IMR-90 (cell line): ENCODE results near the gene LRRC4C. TPM values are rescaled to one million over a fixed set of nuclear protein-coding genes. Genes with fewer than 3 reads are reported as not detected.

Experiments
- ATAC-seq: fragments of 200-7000 bp; cut with Tn5 transposase; 2 replicates; pipeline ENCODE4 v1.9.1; 2020; ENCODE audit warnings: low read depth, mild to moderate bottlenecking, moderate library complexity
- BruUV-seq: library from RNA; stranded (reverse); fragments of 400-500 nt; replicated peaks from 2 replicates; lab custom pipeline; 2021; lab: Mats Ljungman, UMichigan
- CTCF ChIA-PET: fragments of 300-600 bp; formaldehyde crosslinking; extraction: SDS; loops from one replicate; lab custom pipeline; 2021; ENCODE audit warnings: antibody characterized with exemption; lab: Yijun Ruan, JAX
- POLR2A ChIA-PET: fragments of 300-600 bp; sonication (Branson Sonifier 250); formaldehyde crosslinking; loops from one replicate; lab custom pipeline; 2022; ENCODE audit warnings: antibody characterized with exemption; ENCODE audit not compliant: unreplicated experiment; lab: Charles Lee
- DNase-seq: peaks from one replicate; pipeline ENCODE4 v3.0.0; 2013
- H2AFZ ChIP-seq: replicated peaks from 2 replicates; pipeline ENCODE3; 2013; ENCODE audit warnings: low read length, mild to moderate bottlenecking; ENCODE audit not compliant: poor library complexity
- H2AK5ac ChIP-seq: 2 replicates; pipeline ENCODE4 v1.6.1; 2013; ENCODE audit warnings: low read depth, low read length, inconsistent platforms
- H2AK9ac ChIP-seq: replicated peaks from 2 replicates; pipeline ENCODE3; 2013; ENCODE audit warnings: mild to moderate bottlenecking, low read depth, low read length, moderate library complexity; ENCODE audit not compliant: poor library complexity
- H2BK120ac ChIP-seq: 2 replicates; pipeline ENCODE4 v1.6.1; 2013; ENCODE audit warnings: low read depth, low read length, inconsistent platforms
- H2BK15ac ChIP-seq: 3 replicates; pipeline ENCODE4 v1.6.1; 2013; ENCODE audit warnings: low read depth, low read length, inconsistent platforms
- H2BK20ac ChIP-seq: 2 replicates; pipeline ENCODE4 v1.6.1; 2013; ENCODE audit warnings: low read depth, mild to moderate bottlenecking, inconsistent platforms, low read length, moderate library complexity
- H2BK5ac ChIP-seq: 2 replicates; pipeline ENCODE4 v1.6.1; 2013; ENCODE audit warnings: mild to moderate bottlenecking, low read depth, low read length, inconsistent platforms; ENCODE audit not compliant: poor library complexity, severe bottlenecking
- H3K14ac ChIP-seq: replicated peaks from 2 replicates; pipeline ENCODE4 v1.6.1; 2013; ENCODE audit warnings: low read depth, low read length, inconsistent platforms
- H3K18ac ChIP-seq: 2 replicates; pipeline ENCODE4 v1.6.1; 2013; ENCODE audit warnings: low read depth, low read length, control low read depth
- H3K23ac ChIP-seq: 2 replicates; pipeline ENCODE4 v1.6.1; 2013; ENCODE audit warnings: low read depth, low read length, inconsistent platforms
- H3K27ac ChIP-seq: 2 replicates; pipeline ENCODE4 v1.5.1; 2013; ENCODE audit warnings: mild to moderate bottlenecking, control low read depth, low read length; ENCODE audit not compliant: insufficient read depth
- H3K27me3 ChIP-seq: 2 replicates; pipeline ENCODE4 v1.6.1; 2013; ENCODE audit warnings: low read length; ENCODE audit not compliant: control insufficient read depth, insufficient read depth
- H3K36me3 ChIP-seq: 2 replicates; pipeline ENCODE4 v1.6.1; 2013; ENCODE audit warnings: low read length, mixed read lengths; ENCODE audit not compliant: control insufficient read depth, insufficient read depth
- H3K4ac ChIP-seq: 2 replicates; pipeline ENCODE4 v1.6.1; 2013; ENCODE audit warnings: low read depth, low read length, inconsistent platforms
- H3K4me1 ChIP-seq: 2 replicates; pipeline ENCODE4 v1.6.1; 2013; ENCODE audit warnings: low read length, mixed read lengths; ENCODE audit not compliant: control insufficient read depth, insufficient read depth
- H3K4me2 ChIP-seq: 2 replicates; pipeline ENCODE4 v1.6.1; 2013; ENCODE audit warnings: low read depth, mild to moderate bottlenecking, control low read depth, low read length, moderate library complexity
- H3K4me3 ChIP-seq: 2 replicates; pipeline ENCODE4 v1.5.1; 2013; ENCODE audit warnings: low read depth, mild to moderate bottlenecking, control low read depth, low read length, moderate library complexity; ENCODE audit not compliant: insufficient read depth
- H3K56ac ChIP-seq: 2 replicates; pipeline ENCODE4 v1.6.1; 2013; ENCODE audit warnings: low read length, inconsistent platforms; ENCODE audit not compliant: insufficient read depth; ENCODE audit errors: extremely low read depth
- H3K79me1 ChIP-seq, 2 experiments: 2 replicates each; pipeline ENCODE4 v1.6.1; 2013; ENCODE audit warnings: low read length in 2 of 2, inconsistent platforms in 1 of 2, low read depth in 1 of 2
- H3K9ac ChIP-seq: 2 replicates; pipeline ENCODE4 v1.6.1; 2013; ENCODE audit warnings: low read depth, low read length, control low read depth
- H3K9me1 ChIP-seq: 2 replicates; pipeline ENCODE4 v1.6.1; 2013; ENCODE audit warnings: low read length, inconsistent platforms; ENCODE audit not compliant: insufficient read depth
- H3K9me3 ChIP-seq: 2 replicates; pipeline ENCODE4 v1.6.1; 2013; ENCODE audit warnings: low read length; ENCODE audit not compliant: control insufficient read depth, insufficient read depth
- H4K20me1 ChIP-seq: 2 replicates; pipeline ENCODE4 v1.6.1; 2013; ENCODE audit warnings: low read length, inconsistent platforms; ENCODE audit not compliant: insufficient read depth
- H4K5ac ChIP-seq: 2 replicates; pipeline ENCODE4 v1.6.1; 2013; ENCODE audit warnings: mild to moderate bottlenecking, low read depth, low read length, control low read depth
- H4K8ac ChIP-seq, 2 experiments: 2 replicates each; pipeline ENCODE4 v1.6.1; 2013; ENCODE audit warnings: low read depth in 2 of 2, low read length in 2 of 2, control low read depth in 1 of 2, inconsistent platforms in 1 of 2
- H4K91ac ChIP-seq: 2 replicates; pipeline ENCODE4 v1.6.1; 2013; ENCODE audit warnings: low read depth, low read length, inconsistent platforms; ENCODE audit not compliant: insufficient read depth
- BHLHE40 ChIP-seq: fragments of 150-350 bp; IDR thresholded peaks from 2 replicates; pipeline ENCODE4 v1.6.1; 2016; ENCODE audit warnings: mild to moderate bottlenecking, low read depth, low read length
- CEBPB ChIP-seq: IDR thresholded peaks from 2 replicates; pipeline ENCODE4 v1.6.1; 2012; ENCODE audit warnings: low read depth, low read length, improper control_type of control experiment
- CHD1 ChIP-seq: IDR thresholded peaks from 2 replicates; pipeline ENCODE4 v1.6.1; 2012; ENCODE audit warnings: low read depth, low read length, improper control_type of control experiment
- MAZ ChIP-seq: IDR thresholded peaks from 2 replicates; pipeline ENCODE4 v1.6.1; 2012; ENCODE audit warnings: low read depth, mild to moderate bottlenecking, low read length, improper control_type of control experiment, moderate library complexity, borderline replicate concordance
- NFE2L2 ChIP-seq: fragments of 150-350 bp; IDR thresholded peaks from 2 replicates; pipeline ENCODE4 v1.6.1; 2016; ENCODE audit warnings: low read depth, mild to moderate bottlenecking, low read length
- POLR2A ChIP-seq: IDR thresholded peaks from 2 replicates; pipeline ENCODE4 v1.6.1; 2012; ENCODE audit warnings: mild to moderate bottlenecking, low read depth, low read length
- RAD21 ChIP-seq: IDR thresholded peaks from 2 replicates; pipeline ENCODE4 v1.6.1; 2012; ENCODE audit warnings: low read length, improper control_type of control experiment
- WGBS, 2 experiments: methylation state at CpG; one replicate each; pipeline versions ENCODE4 v1.1.5 to v1.1.7; 2013; ENCODE audit warnings: missing lambda C conversion rate in 2 of 2; ENCODE audit not compliant: insufficient read length in 1 of 2; ENCODE audit errors: extremely low coverage in 2 of 2; 5-methylcytosine and 5-hydroxymethylcytosine counted together
- dilution Hi-C: fragments of 300-500 bp; cut with HindIII; formaldehyde crosslinking; loops from one replicate; pipeline ENCODE4 v1.14.3; 2018; ENCODE audit warnings: low sequenced_read_pairs; ENCODE audit not compliant: unreplicated experiment
- in situ Hi-C: fragments of 300-500 bp; cut with MboI; formaldehyde crosslinking; loops from 3 replicates; pipeline ENCODE4 v1.14.3; 2019; ENCODE audit warnings: low sequenced_read_pairs, inconsistent platforms, mixed read lengths
- intact Hi-C: fragments of 100-400 bp; cut with micrococcal nuclease; formaldehyde crosslinking; loops from 2 replicates; pipeline ENCODE4 v1.10.0; 2022
- polyA plus RNA-seq, 3 experiments: library from polyadenylated mRNA; depleted of rRNA; stranded (reverse); fragments of >200 nt; gene quantifications; 2 replicates each; pipeline ENCODE4 v1.2.3, GENCODE V29; 2012; ENCODE audit warnings: low replicate concordance in 1 of 3
- total RNA-seq: library from RNA; depleted of rRNA; stranded (reverse); fragments of >200 nt; gene quantifications from 2 replicates; pipeline ENCODE4 v1.2.3, GENCODE V29; 2012
- TF ChIP-seq, protein P1 (sequence below): fragments of 150-350 bp; IDR thresholded peaks from 2 replicates; pipeline ENCODE4 v1.6.1; 2017; ENCODE audit warnings: mild to moderate bottlenecking, antibody characterized with exemption, low read length, low read depth
- TF ChIP-seq, protein P2 (sequence below): conservative IDR thresholded peaks from 2 replicates; pipeline ENCODE4 v1.5.1; 2012; ENCODE audit warnings: mild to moderate bottlenecking, low read depth, low read length, improper control_type of control experiment

Gene LRRC4C
- total and polyA plus RNA-seq, 2 of the 4 experiments (the other 2 are of a cell fraction) = under 0.01 to 0.03 TPM

DNA sequence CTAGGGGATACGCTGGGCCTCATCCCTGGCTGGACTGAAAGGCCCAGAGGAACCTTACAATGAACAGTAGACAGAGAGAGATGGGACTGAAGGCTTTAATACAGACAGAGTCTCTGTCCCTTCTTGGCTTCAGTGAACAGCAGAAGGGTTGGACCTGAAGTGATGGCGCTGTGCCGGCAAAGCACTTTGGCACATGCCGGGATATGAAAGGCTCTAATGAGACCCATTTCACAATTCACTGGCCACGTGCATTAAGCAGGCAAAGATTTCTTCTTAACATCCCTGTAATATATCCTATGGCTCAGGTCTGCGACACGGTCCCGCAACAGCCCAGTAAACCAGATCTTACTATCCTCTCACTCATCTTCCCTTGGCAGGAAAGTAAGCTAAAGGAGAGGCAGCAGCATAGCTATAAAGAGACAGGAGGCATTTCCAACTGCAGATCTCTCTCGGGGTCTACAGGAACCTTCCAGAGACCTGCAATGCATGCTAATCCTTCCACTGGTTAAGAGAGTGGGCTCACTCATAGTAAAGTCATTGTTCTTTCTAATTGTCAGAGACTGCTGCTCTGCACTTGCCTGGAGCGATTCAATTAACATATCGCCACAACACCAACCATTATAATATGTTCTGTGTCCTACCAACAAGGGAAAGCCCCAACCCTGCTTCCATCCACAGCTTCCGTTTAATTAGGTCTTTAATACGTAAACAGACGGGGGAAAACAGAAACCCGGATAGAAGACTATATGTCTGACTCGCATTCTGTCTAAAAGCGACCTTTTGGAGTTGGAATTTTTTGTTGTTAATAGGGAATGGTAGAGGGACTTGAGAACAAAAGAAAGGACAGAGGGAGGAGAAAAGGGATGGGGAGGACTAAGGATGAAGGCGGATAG is 1179.0 kb downstream of the LRRC4C start:
- no peak overlapping the region for H3K23ac ChIP-seq
- H3K56ac ChIP-seq = no peak overlapping the region
- POLR2A ChIA-PET = no interaction called here
- H3K27ac ChIP-seq = no peak overlapping the region
- no peaks in the 10 kb centered on the region for H4K20me1 ChIP-seq
- DNase-seq (no peak), ATAC-seq (no peak)
- no peak overlapping the region for H2AK5ac ChIP-seq
- intact Hi-C loops = no loop called here
- H2BK20ac ChIP-seq = no peak overlapping the region
- no peak overlapping the region for H3K18ac ChIP-seq
- no peak overlapping the region for H4K91ac ChIP-seq
- H3K79me1 ChIP-seq = no peaks in the 10 kb centered on the region
- no peaks in the 10 kb centered on the region for H3K9me1 ChIP-seq
- 54% methylated on average over 8 of the region's 18 CpGs; no CpG with 5 or more reads in 1 of the 2 experiments for WGBS, 2 experiments
- BruUV-seq = no TSS peak
- no peak overlapping the region for H3K4me3 ChIP-seq
- H3K4me1 ChIP-seq = no peaks in the 10 kb centered on the region
- no peak overlapping the region for H4K5ac ChIP-seq
- no peak overlapping the region for H4K8ac ChIP-seq
- H2BK15ac ChIP-seq = no peak overlapping the region
- H3K9ac ChIP-seq = no peak overlapping the region
- CTCF ChIA-PET = no interaction called here
- H2AFZ ChIP-seq = no peak overlapping the region
- in situ Hi-C loops = no loop called here
- dilution Hi-C loops = no loop called here
- no peak overlapping the region for H3K4me2 ChIP-seq
- H2BK5ac ChIP-seq = no peak overlapping the region
- TF ChIP-seq NFE2L2 (no peak), CEBPB (no peak), BHLHE40 (no peak), MAZ (no peak), CHD1 (no peak), RAD21 (no peak), POLR2A (no peak)
- TF ChIP-seq, protein P1, sequence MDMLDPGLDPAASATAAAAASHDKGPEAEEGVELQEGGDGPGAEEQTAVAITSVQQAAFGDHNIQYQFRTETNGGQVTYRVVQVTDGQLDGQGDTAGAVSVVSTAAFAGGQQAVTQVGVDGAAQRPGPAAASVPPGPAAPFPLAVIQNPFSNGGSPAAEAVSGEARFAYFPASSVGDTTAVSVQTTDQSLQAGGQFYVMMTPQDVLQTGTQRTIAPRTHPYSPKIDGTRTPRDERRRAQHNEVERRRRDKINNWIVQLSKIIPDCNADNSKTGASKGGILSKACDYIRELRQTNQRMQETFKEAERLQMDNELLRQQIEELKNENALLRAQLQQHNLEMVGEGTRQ = no peak
- TF ChIP-seq, protein P2, sequence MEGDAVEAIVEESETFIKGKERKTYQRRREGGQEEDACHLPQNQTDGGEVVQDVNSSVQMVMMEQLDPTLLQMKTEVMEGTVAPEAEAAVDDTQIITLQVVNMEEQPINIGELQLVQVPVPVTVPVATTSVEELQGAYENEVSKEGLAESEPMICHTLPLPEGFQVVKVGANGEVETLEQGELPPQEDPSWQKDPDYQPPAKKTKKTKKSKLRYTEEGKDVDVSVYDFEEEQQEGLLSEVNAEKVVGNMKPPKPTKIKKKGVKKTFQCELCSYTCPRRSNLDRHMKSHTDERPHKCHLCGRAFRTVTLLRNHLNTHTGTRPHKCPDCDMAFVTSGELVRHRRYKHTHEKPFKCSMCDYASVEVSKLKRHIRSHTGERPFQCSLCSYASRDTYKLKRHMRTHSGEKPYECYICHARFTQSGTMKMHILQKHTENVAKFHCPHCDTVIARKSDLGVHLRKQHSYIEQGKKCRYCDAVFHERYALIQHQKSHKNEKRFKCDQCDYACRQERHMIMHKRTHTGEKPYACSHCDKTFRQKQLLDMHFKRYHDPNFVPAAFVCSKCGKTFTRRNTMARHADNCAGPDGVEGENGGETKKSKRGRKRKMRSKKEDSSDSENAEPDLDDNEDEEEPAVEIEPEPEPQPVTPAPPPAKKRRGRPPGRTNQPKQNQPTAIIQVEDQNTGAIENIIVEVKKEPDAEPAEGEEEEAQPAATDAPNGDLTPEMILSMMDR = no peak
- H3K9me3 ChIP-seq = no peaks in the 10 kb centered on the region
- H3K14ac ChIP-seq = no peak overlapping the region
- no peaks in the 10 kb centered on the region for H3K27me3 ChIP-seq
- no peak overlapping the region for H3K4ac ChIP-seq
- H3K36me3 ChIP-seq = no peaks in the 10 kb centered on the region
- H2AK9ac ChIP-seq = no peak overlapping the region
- H2BK120ac ChIP-seq = no peak overlapping the region
